ENCODE measurements around the gene HPS6.
A peak's percentile ranks its signal among the peaks of the same experiment; 100 is the strongest.

HPS6 gene

DNA sequence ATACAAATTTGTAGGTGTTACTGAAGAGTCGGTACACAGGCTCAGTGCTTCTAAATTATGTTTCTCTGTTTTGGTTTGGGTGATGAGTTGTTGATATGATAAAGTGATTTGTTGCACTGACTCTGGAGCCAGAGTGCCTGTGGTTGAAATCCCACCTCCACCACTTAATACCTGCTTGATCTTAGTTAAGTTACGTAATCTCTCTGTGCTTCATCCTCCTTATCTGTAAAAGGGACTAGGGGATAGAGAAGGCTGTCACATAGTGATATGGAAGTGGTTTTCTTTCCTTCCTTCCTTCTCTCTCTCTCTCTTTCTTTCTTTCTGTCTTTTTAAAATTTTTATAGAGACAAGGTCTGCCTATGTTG lies 664 bp upstream of the HPS6 start:
- FAIRE-seq (peak; percentile 41), DNase-seq (ENCODE audit: insufficient read length, low spot score) (no peak)
- TF ChIP-seq, protein P1, sequence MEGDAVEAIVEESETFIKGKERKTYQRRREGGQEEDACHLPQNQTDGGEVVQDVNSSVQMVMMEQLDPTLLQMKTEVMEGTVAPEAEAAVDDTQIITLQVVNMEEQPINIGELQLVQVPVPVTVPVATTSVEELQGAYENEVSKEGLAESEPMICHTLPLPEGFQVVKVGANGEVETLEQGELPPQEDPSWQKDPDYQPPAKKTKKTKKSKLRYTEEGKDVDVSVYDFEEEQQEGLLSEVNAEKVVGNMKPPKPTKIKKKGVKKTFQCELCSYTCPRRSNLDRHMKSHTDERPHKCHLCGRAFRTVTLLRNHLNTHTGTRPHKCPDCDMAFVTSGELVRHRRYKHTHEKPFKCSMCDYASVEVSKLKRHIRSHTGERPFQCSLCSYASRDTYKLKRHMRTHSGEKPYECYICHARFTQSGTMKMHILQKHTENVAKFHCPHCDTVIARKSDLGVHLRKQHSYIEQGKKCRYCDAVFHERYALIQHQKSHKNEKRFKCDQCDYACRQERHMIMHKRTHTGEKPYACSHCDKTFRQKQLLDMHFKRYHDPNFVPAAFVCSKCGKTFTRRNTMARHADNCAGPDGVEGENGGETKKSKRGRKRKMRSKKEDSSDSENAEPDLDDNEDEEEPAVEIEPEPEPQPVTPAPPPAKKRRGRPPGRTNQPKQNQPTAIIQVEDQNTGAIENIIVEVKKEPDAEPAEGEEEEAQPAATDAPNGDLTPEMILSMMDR (IDR thresholded peaks at IDR 0.05; ENCODE audit: insufficient read depth, missing control alignments) = no peak

DNA sequence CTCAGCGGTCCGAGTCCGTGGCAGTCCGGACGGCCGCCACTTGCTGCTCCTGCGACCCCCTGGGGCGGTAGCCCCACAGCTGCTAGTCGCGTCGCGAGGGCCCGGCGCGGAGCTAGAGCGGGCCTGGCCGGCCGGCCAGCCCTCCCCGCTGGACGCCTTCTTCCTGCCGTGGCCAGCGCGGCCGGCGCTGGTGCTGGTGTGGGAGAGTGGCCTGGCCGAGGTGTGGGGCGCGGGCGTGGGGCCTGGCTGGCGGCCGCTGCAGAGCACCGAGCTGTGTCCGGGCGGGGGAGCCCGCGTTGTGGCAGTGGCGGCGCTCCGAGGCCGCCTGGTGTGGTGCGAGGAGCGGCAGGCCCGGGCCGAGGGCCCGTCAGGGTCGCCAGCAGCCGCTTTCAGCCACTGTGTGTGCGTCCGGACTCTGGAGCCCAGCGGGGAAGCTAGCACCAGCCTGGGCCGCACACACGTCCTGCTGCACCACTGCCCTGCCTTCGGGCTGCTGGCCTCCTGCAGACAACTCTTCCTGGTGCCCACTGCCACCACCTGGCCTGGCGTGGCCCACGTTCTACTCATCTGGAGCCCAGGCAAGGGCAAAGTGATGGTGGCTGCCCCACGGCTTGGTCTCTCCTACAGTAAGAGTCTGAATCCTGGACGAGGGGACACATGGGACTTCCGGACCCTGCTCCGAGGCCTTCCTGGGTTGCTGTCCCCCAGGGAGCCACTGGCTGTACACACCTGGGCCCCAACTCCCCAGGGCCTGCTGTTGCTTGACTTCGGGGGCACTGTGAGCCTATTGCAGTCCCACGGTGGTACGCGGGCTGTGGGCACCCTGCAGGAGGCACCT lies 631 bp downstream of the HPS6 start:
- FAIRE-seq (no peak), DNase-seq (ENCODE audit: insufficient read length, low spot score) (no peak)
- TF ChIP-seq, protein P1 (IDR thresholded peaks at IDR 0.05; ENCODE audit: insufficient read depth, missing control alignments) = peak; percentile 0

DNA sequence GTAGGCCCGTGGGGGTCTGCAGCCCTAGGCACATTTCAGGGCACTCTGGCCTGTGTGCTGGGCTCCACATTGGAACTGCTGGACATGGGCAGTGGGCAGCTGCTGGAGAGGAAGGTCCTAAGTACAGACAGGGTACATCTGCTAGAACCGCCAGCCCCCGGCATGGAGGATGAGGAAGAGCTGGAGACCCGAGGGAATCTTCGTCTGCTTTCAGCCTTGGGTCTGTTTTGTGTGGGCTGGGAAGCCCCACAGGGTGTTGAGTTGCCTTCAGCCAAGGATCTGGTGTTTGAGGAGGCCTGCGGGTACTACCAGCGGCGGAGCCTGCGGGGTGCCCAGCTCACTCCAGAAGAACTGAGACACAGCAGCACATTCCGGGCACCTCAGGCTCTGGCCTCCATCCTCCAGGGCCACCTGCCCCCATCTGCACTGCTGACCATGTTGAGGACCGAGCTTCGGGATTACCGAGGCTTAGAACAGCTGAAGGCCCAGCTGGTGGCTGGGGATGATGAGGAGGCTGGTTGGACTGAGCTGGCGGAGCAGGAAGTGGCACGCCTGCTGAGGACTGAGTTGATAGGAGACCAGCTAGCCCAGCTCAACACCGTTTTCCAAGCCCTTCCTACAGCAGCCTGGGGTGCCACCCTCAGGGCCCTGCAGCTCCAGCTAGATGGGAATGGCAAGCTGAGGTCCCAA lies 1.4 kb downstream of the HPS6 start:
- DNase-seq (ENCODE audit: insufficient read length, low spot score) = no peak
- TF ChIP-seq, protein P1 (IDR thresholded peaks at IDR 0.05; ENCODE audit: insufficient read depth, missing control alignments) = no peak
- FAIRE-seq = no peak

DNA sequence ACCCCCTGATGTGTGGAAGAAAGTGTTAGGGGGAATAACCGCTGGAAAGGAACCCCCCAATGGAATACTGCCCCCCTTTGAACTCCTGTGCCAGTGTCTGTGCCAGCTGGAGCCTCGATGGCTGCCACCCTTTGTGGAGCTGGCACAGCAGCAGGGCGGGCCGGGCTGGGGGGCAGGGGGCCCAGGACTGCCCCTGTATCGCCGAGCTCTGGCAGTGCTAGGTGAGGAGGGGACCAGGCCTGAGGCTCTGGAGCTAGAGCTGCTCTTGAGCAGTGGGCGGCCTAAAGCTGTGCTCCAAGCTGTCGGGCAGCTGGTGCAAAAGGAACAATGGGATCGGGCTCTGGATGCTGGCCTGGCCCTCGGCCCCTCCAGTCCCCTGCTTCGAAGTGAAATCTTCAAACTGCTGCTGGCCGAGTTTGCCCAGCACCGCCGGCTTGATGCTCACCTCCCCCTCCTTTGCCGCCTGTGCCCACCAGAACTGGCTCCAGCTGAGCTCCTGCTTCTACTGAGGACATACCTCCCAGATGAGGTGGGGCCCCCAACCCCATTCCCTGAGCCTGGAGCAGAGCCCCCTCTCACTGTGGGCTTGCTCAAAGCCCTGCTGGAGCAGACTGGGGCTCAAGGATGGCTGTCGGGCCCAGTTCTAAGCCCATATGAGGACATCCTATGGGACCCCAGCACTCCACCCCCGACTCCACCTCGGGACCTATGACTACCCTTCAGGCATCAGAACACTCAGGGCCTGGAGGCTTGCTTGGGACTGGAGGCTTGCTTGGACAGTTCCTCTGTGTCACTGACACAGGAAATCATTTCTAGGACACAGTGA lies 2.2 kb downstream of the HPS6 start:
- TF ChIP-seq, protein P1 (IDR thresholded peaks at IDR 0.05; ENCODE audit: insufficient read depth, missing control alignments) = no peak
- FAIRE-seq = no peak
- no peak for DNase-seq (ENCODE audit: insufficient read length, low spot score)

DNA sequence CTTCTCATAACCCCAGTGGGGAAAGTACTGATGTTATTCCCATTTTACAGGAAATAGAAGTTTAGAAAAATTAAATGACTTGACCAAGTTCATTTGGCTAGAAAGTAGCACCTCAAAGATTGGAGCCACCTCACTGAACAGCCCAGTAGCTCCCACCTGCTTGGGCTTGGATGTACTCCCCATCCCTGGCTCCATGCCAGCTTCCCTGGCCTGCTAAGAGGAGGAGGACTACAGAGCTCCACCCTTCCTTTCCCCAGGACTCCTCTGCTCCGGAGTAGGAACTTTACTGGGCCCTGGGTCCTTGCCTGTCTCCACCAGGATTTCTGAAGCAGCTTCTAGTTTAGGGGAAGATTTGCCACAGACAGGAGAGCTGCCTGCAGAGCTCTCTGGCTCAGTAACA lies 3.1 kb downstream of the HPS6 start:
- TF ChIP-seq, protein P1 (IDR thresholded peaks at IDR 0.05; ENCODE audit: insufficient read depth, missing control alignments) = no peak
- DNase-seq (ENCODE audit: insufficient read length, low spot score) (no peak), FAIRE-seq (no peak)

DNA sequence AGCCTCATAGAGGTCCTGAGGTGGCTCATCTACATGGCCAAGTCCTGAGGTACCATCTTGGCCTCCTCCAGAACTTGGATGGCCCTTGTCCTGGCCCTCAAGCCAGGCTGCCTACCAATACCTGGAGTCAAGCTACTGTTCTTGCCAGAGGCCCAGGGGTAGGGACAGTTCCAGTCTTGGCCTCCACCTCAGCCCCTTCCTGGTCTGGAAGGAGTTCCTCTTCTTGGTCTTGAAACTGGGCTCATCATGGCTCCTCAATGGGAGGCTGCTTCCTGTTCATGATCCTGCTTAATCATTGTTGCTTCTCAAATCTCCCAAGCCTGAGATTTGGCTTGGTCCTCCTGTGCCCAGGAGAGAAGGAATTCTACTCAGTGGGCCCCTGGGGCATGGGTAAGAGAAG lies 3.9 kb downstream of the HPS6 start:
- DNase-seq (ENCODE audit: insufficient read length, low spot score) (no peak), FAIRE-seq (no peak)

More for the DNA sequence above, 3.9 kb downstream of the HPS6 start:
- TF ChIP-seq, protein P1 (IDR thresholded peaks at IDR 0.05; ENCODE audit: insufficient read depth, missing control alignments) = no peak

Measured in D721Med (cell line).